HG03439 (cell line): Measurements from ENCODE around the gene COPS8.

ENCODE experiments used
- ATAC-seq: cut with Tn5 transposase; IDR thresholded peaks from one replicate; pipeline ENCODE4 v1.9.1; 2021; ENCODE audit warnings: mild to moderate bottlenecking, moderate library complexity; ENCODE audit not compliant: unreplicated experiment

The COPS8 gene

GRCh38 chr2:237097911-237098702, 12.4 kb downstream of the COPS8 start:
- no peak for ATAC-seq

DNA sequence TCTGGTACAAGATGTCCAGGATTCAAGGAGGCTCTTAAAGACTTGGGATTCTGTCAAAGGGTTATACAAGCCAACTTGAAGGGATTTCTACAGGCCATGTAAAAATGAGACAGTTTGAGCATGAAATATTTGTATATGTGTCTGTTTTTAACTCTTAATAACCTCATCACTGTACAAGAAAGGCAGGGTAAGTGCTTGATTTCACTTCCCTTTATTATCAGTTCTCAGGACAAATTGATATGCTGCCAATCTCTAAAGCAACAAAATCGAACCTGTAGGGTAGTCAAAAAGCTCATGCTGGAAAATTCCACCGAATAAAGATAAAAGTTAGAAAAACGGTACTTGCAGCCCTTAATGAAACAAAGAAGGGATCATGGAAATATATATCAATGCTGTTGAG, 14.1 kb downstream of the COPS8 start:
- ATAC-seq, result no peak

DNA sequence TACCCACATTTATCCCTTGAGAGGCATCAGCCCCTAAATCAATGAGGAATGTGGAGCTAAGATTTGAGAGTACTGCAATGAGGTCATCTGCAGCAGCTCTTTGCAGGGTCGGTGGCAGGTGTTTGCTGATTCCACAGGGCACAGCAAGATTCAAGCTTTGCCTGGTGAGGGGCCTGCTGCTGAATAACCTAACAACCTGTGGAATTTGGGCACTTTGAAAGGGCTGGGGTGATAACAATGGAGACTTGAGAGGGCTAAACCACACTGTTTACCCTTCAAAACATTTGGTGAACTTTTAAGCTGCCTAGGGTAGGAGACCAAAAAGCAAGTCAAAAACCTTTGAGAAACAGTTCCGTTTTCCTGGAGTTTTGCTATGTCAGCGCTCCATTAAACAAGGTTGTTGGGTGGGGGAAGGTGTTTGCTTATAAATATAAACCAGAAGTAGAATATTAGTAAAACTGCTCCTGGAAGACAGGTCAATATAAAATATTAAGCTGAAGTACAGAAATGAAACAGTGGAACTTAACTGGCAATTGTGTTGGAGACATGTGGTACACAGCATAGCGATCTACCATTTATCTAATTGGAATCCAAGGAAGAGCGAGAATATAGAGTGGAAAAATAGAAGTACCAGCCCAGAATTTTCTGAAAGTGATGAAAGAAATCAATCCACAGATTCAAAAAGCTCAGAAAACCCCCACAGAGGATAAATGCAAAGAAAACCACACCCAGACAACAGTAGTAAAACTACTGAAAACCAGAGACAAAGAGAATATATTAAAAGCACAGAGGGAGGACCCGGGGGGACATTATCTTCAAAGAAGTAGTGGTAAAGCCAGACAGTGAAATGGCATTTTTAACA, 15.7 kb downstream of the COPS8 start:
- ATAC-seq, result no peak

GRCh38 chr2:237102428-237102827, 16.7 kb downstream of the COPS8 start:
- ATAC-seq, result no peak

- no peak for ATAC-seq
Observed at GRCh38 chr2:237109421-237109934, 23.8 kb downstream of the COPS8 start.

GRCh38 chr2:237113026-237113795, 27.5 kb downstream of the COPS8 start:
- ATAC-seq, result no peak

- ATAC-seq, result no peak
Observed at GRCh38 chr2:237115870-237116269, 30.2 kb downstream of the COPS8 start.

DNA sequence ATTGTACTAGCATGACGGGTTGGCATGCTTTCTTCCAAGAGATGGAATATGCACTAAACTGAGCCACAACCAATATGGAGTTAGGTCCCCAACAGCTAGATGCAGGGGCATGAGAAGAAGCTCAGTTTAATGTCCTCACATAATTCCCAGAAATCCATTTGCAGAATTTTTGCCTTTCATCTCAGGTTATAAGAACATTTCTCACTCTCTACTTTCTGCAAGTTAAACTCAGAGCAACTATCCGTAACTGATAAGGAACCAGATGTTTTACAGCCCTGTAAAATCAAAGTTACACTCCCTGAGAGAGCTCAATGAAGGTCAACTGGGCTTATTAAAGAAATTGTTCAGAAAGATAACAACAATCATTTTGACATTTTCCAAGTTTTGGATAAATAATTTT, 30.7 kb downstream of the COPS8 start:
- ATAC-seq, result no peak

DNA sequence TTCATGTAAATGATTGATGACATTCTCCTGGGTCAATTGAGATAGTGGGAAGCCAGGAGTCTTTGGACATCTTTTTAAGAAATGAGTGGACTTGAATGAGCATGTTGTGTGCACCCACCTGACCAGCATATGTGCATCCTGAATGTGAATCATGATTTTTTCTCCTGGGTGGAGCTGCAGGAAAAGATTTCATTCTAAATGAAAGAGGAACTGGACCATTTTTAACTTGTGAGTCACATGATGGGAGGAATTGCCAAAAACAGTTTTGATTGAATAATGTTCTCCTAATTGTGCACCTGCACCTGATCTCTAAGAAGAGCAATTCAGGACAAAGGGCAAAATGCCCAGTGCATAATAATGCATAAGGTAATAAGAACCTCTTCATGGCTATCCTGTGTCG, 32.3 kb downstream of the COPS8 start:
- ATAC-seq, result no peak

GRCh38 chr2:237118561-237119155, 33.0 kb downstream of the COPS8 start:
- ATAC-seq, result no peak

- no peak for ATAC-seq
Observed at GRCh38 chr2:237120916-237121315, 35.2 kb downstream of the COPS8 start.

- no peak for ATAC-seq
Observed at GRCh38 chr2:237121321-237121720, 35.6 kb downstream of the COPS8 start.

DNA sequence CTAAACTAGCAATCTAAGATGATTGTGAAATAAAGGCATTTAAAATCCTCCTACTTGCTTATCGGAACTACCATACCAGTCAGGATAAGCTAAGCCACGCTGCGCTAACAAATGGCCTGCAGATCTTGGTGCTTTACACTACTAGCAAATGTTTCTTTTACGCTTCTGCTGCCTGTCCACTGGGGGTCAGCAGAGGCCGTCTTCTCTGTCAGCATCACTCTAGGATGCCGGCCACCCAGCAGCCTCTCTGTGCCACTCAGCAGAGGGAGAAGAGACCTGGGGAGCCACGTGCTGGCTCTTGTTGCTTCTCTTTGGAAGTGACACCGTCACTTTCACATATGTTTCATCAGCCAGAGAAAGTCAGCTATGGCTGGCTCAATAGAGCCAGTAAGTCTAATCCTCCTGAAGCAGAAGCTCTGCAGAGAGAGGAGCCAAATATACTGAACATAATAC, 36.6 kb downstream of the COPS8 start:
- no peak for ATAC-seq

DNA sequence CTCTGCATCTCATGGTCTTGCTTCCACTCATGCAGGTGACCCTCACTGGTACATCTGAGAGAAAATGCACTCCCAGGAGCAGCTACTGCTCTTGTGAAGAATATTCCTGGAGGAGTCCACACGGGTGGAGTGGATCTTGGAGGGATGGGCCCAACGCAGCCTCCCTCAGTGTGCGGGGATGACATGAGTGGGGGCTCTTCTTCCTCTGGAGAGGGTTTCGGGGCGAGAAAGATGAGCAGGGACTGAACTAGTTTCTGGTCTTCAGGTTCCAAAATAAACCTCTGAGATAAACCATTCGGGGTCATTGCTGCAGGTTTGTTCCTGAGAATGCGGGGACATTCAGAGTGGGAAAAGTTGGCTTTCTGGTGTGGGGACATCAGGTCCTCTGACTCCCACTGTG, 39.1 kb downstream of the COPS8 start:
- no peak for ATAC-seq

GRCh38 chr2:237125967-237126366, 40.3 kb downstream of the COPS8 start:
- no peak for ATAC-seq

GRCh38 chr2:237126519-237127174, 41.0 kb downstream of the COPS8 start:
- no peak for ATAC-seq

DNA sequence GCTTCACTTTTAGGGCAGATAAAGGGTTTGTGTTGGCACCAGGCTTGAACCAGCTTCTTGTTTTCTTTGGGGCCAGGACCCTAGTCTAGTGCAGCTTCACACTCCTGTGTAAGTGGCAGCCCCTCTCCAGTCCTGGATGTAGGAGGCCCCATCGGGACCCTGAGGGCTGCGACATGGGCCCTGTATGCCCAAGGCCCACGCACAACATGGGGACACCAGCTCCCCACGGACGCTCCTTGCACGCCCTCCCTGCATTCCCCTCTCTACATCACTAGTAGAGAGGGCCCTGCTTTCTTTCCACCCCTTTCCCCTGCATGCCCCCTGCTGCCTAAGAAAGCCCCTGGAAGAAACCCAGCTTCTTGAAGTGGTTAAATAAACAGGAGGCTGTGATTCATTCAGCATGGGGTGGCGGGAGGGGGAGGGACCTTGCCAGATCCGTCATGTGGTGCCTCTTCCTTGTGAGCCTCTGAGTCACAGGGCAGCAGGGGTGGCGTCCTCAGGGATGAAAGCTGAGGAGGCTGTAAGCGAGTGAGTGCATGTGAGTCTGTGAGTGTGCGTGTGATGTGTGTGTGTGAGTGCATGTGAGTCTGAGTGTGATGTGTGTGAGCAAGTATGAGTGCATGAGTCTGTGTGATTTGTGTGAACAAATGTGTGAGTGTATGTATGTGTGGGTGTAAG, 42.5 kb downstream of the COPS8 start:
- no peak for ATAC-seq

DNA sequence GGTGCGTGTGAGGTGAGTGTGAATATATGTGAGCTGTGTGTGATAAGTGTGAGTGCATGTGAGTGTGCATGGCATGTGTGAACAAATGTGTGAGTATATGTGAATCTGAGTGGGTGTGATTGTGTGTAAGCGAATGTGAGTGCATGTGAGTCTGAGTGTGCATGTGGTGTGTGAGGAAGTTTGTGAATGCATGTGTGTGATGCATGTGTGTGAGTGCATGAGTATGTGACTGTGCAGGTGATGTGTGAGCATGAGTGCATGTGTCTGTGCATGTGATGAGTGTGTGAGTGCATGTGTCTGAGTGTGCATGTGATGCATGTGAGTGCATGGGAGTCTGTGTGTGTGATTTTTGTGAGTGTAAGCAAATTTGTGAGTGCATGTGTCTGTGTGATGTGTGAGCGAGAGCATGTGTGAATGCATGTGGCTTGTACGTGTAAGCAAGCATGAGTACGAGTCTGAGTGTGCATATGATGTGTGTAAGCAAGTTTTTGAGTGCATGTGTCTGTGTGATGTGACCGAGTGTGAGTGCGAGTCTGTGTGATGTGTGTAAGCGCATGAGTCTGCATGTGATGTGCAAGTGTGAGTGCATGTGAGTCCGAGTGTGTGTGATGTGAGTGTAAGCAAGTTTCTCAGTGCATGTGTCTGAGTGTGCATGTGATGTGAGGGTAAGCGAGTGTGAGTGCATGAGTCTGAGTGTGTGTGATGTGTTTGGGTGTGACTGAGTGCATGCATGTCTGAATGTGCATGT, 43.3 kb downstream of the COPS8 start:
- ATAC-seq, result no peak
